Stimulated activated effector memory CD8-positive, alpha-beta T cell treated with anti-CD3 and anti-CD28 coated beads, Interleukin-12 subunit alpha, Interleukin-12 subunit beta, amount 100 ng/mL, for 72 hours (primary cell): ENCODE measurements around the gene SREK1IP1.
"Not testable (repeated sequence)": the region's sequence is repeated elsewhere in the genome, so short reads cannot be mapped to it uniquely, and the experiment has no call there.

Experiments used
- ATAC-seq: fragments of 150-1000 bp; cut with Tn5 transposase; 2 replicates; pipeline ENCODE4 v1.10.0; 2021
- DNase-seq, 2 donors: peaks; one replicate each; pipeline ENCODE4 v3.0.0; 2021 to 2022; ENCODE audit warnings: low spot score in 2 of 2
- H3K27ac Mint-ChIP-seq: one replicate; pipeline ENCODE4 v1.8.0; 2022; ENCODE audit warnings: mild to moderate bottlenecking, mixed read lengths
- H3K36me3 Mint-ChIP-seq: one replicate; pipeline ENCODE4 v1.8.0; 2022; ENCODE audit warnings: mild to moderate bottlenecking, mixed read lengths
- H3K4me1 Mint-ChIP-seq: one replicate; pipeline ENCODE4 v1.8.0; 2022; ENCODE audit warnings: mixed read lengths
- H3K4me3 Mint-ChIP-seq: one replicate; pipeline ENCODE4 v1.8.0; 2022; ENCODE audit warnings: mild to moderate bottlenecking, mixed read lengths
- H3K9me3 Mint-ChIP-seq: one replicate; pipeline ENCODE4 v1.8.0; 2022; ENCODE audit warnings: mixed read lengths

The SREK1IP1 gene

DNA sequence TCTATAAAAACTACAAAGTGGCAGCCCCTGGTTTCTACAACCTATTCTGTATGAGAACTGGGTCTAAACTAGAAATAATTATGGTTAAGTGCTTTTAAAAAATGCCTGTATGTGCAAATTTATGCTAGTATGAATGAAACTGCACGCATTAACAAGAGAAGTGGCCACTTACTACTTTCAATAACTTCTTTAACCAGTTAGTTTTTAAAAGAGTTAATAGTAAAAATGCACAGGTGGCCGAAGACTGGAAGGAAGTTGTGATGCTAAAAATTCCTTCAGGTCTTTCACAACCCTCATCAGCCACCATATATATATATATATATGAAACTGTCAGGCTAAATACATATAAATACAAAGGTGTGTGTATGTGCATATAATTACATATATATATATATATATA is 41.3 kb downstream of the SREK1IP1 start:
- no peaks in the 10 kb centered on the region for H3K9me3 Mint-ChIP-seq
- peaks cover 20% of the 10 kb centered on the region for H3K4me1 Mint-ChIP-seq
- H3K27ac Mint-ChIP-seq = no peak overlapping the region
- DNase-seq (no peak), ATAC-seq (no peak)
- no peak overlapping the region for H3K4me3 Mint-ChIP-seq
- peaks cover 59% of the 10 kb centered on the region for H3K36me3 Mint-ChIP-seq

DNA sequence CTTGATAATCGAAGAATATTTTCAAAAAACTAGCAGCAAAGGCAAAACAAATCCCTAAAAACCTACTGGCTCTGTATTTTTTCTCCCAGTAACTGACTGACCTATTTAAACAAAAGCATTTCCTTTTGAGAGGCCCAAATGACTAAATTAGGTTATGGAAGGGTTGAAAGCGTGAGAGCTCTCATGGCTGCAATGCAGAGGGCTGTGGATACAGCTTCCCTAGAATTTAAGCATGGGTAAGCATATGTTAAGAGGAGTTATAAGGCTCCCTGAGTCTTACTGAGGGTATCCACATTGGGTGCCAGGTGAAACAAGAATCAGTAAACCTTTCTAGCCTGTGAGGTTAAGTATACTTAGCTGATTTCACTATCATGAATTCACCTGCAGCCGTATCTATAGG is 45.9 kb downstream of the SREK1IP1 start:
- Mint-ChIP-seq H3K4me1 (no peaks in the 10 kb centered on the region), H3K27ac (no peak overlapping the region), H3K9me3 (no peaks in the 10 kb centered on the region), H3K36me3 (peaks cover 57% of the 10 kb centered on the region), H3K4me3 (no peak overlapping the region)
- ATAC-seq = no peak
- DNase-seq = no peak

DNA sequence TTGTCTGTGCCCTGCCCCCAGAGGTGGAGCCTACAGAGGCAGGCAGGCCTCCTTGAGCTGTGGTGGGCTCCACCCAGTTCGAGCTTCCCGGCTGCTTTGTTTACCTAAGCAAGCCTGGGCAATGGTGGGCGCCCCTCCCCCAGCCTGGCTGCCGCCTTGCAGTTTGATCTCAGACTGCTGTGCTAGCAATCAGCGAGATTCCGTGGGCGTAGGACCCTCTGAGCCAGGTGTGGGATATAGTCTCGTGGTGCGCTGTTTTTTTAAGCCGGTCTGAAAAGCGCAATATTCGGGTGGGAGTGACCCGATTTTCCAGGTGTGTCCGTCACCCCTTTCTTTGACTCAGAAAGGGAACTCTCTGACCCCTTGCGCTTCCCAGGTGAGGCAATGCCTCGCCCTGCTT is 54.0 kb downstream of the SREK1IP1 start:
- not testable (repeated sequence) for ATAC-seq, H3K4me1 Mint-ChIP-seq, H3K9me3 Mint-ChIP-seq, H3K36me3 Mint-ChIP-seq, DNase-seq, H3K4me3 Mint-ChIP-seq, H3K27ac Mint-ChIP-seq

DNA sequence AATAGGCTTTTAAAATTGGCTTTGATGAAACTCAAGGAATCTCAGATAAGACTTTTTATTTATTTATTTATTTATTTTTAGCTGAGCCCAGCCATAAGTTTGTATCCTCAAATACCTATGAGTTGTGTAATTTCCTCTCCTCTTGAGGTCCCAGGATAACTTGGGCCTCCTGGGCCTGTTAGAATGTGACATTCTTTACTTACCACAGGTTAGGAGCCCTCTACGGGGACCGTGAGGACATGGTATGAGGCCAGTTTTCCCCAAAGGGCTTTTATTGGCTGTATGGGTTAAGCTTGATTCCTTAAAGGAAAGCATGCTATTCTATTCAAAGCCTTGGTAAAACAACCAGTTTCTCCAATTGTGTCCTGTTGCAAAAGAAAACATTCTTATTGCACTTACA is 61.3 kb downstream of the SREK1IP1 start:
- no peak for DNase-seq
- no peaks in the 10 kb centered on the region for H3K36me3 Mint-ChIP-seq
- H3K4me1 Mint-ChIP-seq = no peaks in the 10 kb centered on the region
- no peaks in the 10 kb centered on the region for H3K9me3 Mint-ChIP-seq
- no peak overlapping the region for H3K4me3 Mint-ChIP-seq
- ATAC-seq = no peak
- no peak overlapping the region for H3K27ac Mint-ChIP-seq

- not testable (repeated sequence) for H3K27ac Mint-ChIP-seq, H3K36me3 Mint-ChIP-seq, DNase-seq, H3K4me1 Mint-ChIP-seq, ATAC-seq, H3K4me3 Mint-ChIP-seq, H3K9me3 Mint-ChIP-seq
These were observed 62.4 kb downstream of the SREK1IP1 start for GRCh38 chr5:64706074-64706473.

- DNase-seq = no peak
- Mint-ChIP-seq H3K4me1 (no peaks in the 10 kb centered on the region), H3K9me3 (peaks cover 11% of the 10 kb centered on the region), H3K4me3 (no peak overlapping the region), H3K27ac (no peak overlapping the region), H3K36me3 (no peaks in the 10 kb centered on the region)
- no peak for ATAC-seq
These were observed 67.7 kb downstream of the SREK1IP1 start for GRCh38 chr5:64700765-64701164.

DNA sequence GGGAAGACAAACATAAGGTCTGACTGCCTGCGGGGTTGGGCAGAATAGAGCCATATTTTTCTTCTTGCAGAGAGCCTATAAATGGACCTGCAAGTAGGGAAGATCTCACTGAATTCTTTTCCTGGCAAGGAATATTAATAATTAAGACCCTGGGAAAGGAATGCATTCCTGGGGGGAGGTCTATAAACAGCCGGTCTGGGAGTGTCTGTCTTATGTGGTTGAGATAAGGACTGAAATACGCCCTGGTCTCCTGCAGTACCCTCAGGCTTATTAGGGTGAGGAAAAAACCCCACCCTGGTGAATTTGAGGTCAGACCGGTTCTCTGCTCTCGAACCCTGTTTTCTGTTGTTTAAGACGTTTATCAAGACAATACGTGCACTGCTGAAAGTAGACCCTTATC is 72.1 kb downstream of the SREK1IP1 start:
- H3K9me3 Mint-ChIP-seq = peaks cover 11% of the 10 kb centered on the region
- not testable (repeated sequence) for H3K36me3 Mint-ChIP-seq, H3K4me1 Mint-ChIP-seq, ATAC-seq, DNase-seq, H3K4me3 Mint-ChIP-seq, H3K27ac Mint-ChIP-seq

DNA sequence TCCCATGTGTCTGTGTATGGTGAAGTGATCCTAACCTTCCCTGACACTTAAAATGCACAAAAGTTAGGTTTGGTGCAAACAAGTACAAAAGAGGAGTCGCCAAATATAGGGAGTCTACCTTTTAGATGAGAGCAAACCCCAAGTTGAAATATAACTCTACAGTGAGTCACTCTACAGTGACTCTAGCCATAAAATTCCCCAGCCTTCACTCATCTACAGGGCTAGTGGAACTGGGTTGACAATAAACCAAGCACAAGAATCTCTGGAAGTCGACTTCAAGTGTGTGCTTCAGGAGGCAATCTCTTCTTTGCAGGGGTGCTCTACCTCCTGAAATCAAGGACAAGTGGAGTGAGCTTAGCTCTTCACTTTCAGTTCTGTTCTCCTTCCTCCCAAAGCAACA is 74.9 kb downstream of the SREK1IP1 start:
- Mint-ChIP-seq H3K9me3 (peaks cover 11% of the 10 kb centered on the region), H3K27ac (no peak overlapping the region), H3K4me3 (no peak overlapping the region), H3K36me3 (no peaks in the 10 kb centered on the region), H3K4me1 (peaks cover 9% of the 10 kb centered on the region)
- DNase-seq = no peak
- ATAC-seq = no peak

- H3K9me3 Mint-ChIP-seq = no peaks in the 10 kb centered on the region
- DNase-seq (no peak), ATAC-seq (no peak)
- H3K27ac Mint-ChIP-seq = no peak overlapping the region
- H3K4me3 Mint-ChIP-seq = no peak overlapping the region
- H3K36me3 Mint-ChIP-seq = no peaks in the 10 kb centered on the region
- peaks cover 9% of the 10 kb centered on the region for H3K4me1 Mint-ChIP-seq
These were observed 77.2 kb downstream of the SREK1IP1 start for GRCh38 chr5:64691291-64691690.

GRCh38 chr5:64690417-64691151 is 77.9 kb downstream of the SREK1IP1 start, which contains the start of gene SHISAL2B:
Gene SHISAL2B (plus strand): TSS chr5:64690503. CDS start chr5:64690624, 121 bp downstream.
- ATAC-seq (peak; percentile 54), DNase-seq (no peak)

DNA sequence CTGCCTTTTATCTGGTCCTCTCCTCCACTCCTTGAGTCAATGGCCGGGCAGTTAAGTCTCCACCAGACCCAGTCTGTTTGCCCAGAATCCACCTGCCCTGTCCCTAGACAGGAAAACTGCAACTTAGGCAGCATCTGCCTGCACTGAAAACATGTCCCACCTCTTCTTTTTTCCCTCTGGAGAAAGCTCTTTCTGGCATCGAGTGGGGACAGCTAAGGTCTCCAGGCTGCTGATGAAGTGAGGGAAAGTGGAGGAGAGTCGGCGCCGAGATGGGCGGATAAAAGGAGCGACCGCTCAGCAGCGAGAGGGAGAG is 78.4 kb downstream of the SREK1IP1 start:
- H3K4me1 Mint-ChIP-seq = peaks cover 9% of the 10 kb centered on the region
- H3K36me3 Mint-ChIP-seq = no peaks in the 10 kb centered on the region
- no peaks in the 10 kb centered on the region for H3K9me3 Mint-ChIP-seq
- ATAC-seq (no peak), DNase-seq (no peak)
- no peak overlapping the region for H3K27ac Mint-ChIP-seq
- H3K4me3 Mint-ChIP-seq = peak overlapping the region; percentile 58

More at GRCh38 chr5:64690417-64691151, 77.9 kb downstream of the SREK1IP1 start, which contains the start of gene SHISAL2B:
- peak within 1 kb of the TSS; percentile 58 for H3K4me3 Mint-ChIP-seq
- peaks cover 9% of the 10 kb centered on the region for H3K4me1 Mint-ChIP-seq
- no peaks in the 10 kb centered on the region for H3K36me3 Mint-ChIP-seq
- H3K9me3 Mint-ChIP-seq = no peaks in the 10 kb centered on the region
- no peak within 1 kb of the TSS for H3K27ac Mint-ChIP-seq

- no peaks in the 10 kb centered on the region for H3K36me3 Mint-ChIP-seq
- DNase-seq (no peak), ATAC-seq (no peak)
- H3K9me3 Mint-ChIP-seq = no peaks in the 10 kb centered on the region
- H3K27ac Mint-ChIP-seq = no peak overlapping the region
- peaks cover 9% of the 10 kb centered on the region for H3K4me1 Mint-ChIP-seq
- H3K4me3 Mint-ChIP-seq = no peak overlapping the region
These were observed 79.5 kb downstream of the SREK1IP1 start for GRCh38 chr5:64688965-64689364.

- ATAC-seq = no peak
- Mint-ChIP-seq H3K4me1 (peaks cover 9% of the 10 kb centered on the region), H3K4me3 (no peak overlapping the region), H3K27ac (no peak overlapping the region), H3K36me3 (no peaks in the 10 kb centered on the region), H3K9me3 (no peaks in the 10 kb centered on the region)
- no peak for DNase-seq
These were observed 80.1 kb downstream of the SREK1IP1 start for GRCh38 chr5:64688391-64688790.

- Mint-ChIP-seq H3K4me3 (no peak overlapping the region), H3K4me1 (peaks cover 9% of the 10 kb centered on the region), H3K27ac (no peak overlapping the region), H3K36me3 (no peaks in the 10 kb centered on the region), H3K9me3 (no peaks in the 10 kb centered on the region)
- DNase-seq (no peak), ATAC-seq (no peak)
These were observed 82.6 kb downstream of the SREK1IP1 start for GRCh38 chr5:64685866-64686265.

DNA sequence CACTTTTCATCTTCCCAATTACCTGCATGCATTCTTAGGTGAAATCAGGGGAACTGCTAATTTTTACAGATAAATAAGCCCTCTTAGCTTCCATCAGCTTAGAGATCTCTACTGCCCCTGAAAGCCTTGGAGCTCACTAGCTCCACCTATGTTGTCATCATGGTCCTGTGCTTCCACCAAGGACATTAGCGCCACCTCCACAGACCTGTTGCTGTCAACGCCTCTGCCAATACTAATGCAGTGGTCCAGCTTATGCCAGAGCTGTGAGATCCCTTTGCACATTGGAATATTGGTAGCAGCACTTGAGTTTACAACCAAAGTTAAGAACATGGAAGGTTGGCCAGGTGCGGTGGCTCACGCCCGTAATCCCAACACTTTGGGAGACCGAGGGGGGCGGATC is 85.9 kb downstream of the SREK1IP1 start:
- ATAC-seq (no peak), DNase-seq (no peak)
- Mint-ChIP-seq H3K27ac (no peak overlapping the region), H3K9me3 (no peaks in the 10 kb centered on the region), H3K4me3 (no peak overlapping the region), H3K36me3 (no peaks in the 10 kb centered on the region), H3K4me1 (no peaks in the 10 kb centered on the region)

- H3K9me3 Mint-ChIP-seq = no peaks in the 10 kb centered on the region
These were observed 88.2 kb downstream of the SREK1IP1 start for GRCh38 chr5:64680289-64680688.

GRCh38 chr5:64678374-64678773 is 90.1 kb downstream of the SREK1IP1 start:
- no peaks in the 10 kb centered on the region for H3K9me3 Mint-ChIP-seq
- H3K4me1 Mint-ChIP-seq = no peaks in the 10 kb centered on the region
- no peak for DNase-seq
- ATAC-seq = no peak
- no peak overlapping the region for H3K4me3 Mint-ChIP-seq
- H3K36me3 Mint-ChIP-seq = no peaks in the 10 kb centered on the region
- H3K27ac Mint-ChIP-seq = no peak overlapping the region

More at GRCh38 chr5:64680289-64680688, 88.2 kb downstream of the SREK1IP1 start:
- no peaks in the 10 kb centered on the region for H3K36me3 Mint-ChIP-seq
- H3K27ac Mint-ChIP-seq = no peak overlapping the region
- no peak for DNase-seq
- no peak overlapping the region for H3K4me3 Mint-ChIP-seq
- no peak for ATAC-seq
- no peaks in the 10 kb centered on the region for H3K4me1 Mint-ChIP-seq
